GM18508 (cell line): ENCODE results near the gene MYZAP.

Experiments used
- ATAC-seq: cut with Tn5 transposase; IDR thresholded peaks from one replicate; pipeline ENCODE4 v1.9.1; 2021; ENCODE audit warnings: moderate number of reproducible peaks; ENCODE audit not compliant: insufficient read depth, unreplicated experiment

Gene MYZAP

GRCh38 chr15:57730876-57731275 lies 139.2 kb downstream of the MYZAP start:
- ATAC-seq, result no peak

- ATAC-seq, result no peak
Observed at GRCh38 chr15:57731530-57732103, 139.9 kb downstream of the MYZAP start.

- no peak for ATAC-seq
Observed at GRCh38 chr15:57732526-57733331, 141.0 kb downstream of the MYZAP start.

GRCh38 chr15:57734860-57735259 lies 143.2 kb downstream of the MYZAP start:
- no peak for ATAC-seq
